ENCODE data around the gene NPC1. TPM values are rescaled to one million over a fixed set of nuclear protein-coding genes. Genes with fewer than 3 reads are reported as not detected.
A peak's percentile ranks its signal among the peaks of the same experiment; 100 is the strongest.
"Not testable (repeated sequence)": the region's sequence is repeated elsewhere in the genome, so short reads cannot be mapped to it uniquely, and the experiment has no call there.

The NPC1 gene
- polyA plus RNA-seq, 2 donors: 19.9 to 27.3 TPM

DNA sequence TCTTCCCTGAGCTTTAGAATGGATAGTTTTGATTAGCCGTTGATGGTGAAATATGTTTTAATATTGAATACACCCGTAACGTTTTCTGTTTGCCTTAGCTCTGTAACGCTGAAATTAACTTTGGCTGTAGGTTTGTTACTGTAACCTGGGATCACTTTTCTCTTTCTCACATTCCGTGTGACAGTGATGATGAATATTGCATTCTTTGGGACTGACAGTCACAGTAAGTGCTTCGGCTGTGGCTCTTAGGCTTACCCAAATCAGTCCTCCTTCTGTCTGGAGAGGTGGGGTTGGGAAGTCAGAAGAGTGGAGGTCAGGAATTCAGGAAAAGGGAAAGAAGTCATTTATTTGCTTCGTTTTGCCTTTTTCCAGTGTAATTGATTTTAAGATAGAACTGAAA, 65.0 kb downstream of the NPC1 start:
- 80 to 81% methylated on average over 7 of the region's 7 CpGs for whole genome bisulfite sequencing, 2 donors
- Histone ChIP-seq H3K9me3 (ENCODE audit: control insufficient read depth in 2 of 2, insufficient read depth in 1 of 2, low read depth in 1 of 2, low read length in 1 of 2) (no peaks in the 10 kb centered on the region), H3K27me3 (ENCODE audit: control insufficient read depth in 1 of 2, insufficient read depth in 2 of 2, low read length in 2 of 2) (no peaks in the 10 kb centered on the region), H3K27ac (ENCODE audit: low read depth in 2 of 2, low read length in 1 of 2) (no peak overlapping the region), H3K4me3 (ENCODE audit: low read depth in 1 of 2, low read length in 2 of 2) (no peak overlapping the region), H3K4me1 (ENCODE audit: control insufficient read depth in 2 of 2, insufficient read depth in 2 of 2, low read length in 1 of 2) (peaks cover 0 to 6% of the 10 kb centered on the region in 2 donors), H3K36me3 (ENCODE audit: control insufficient read depth in 2 of 2, insufficient read depth in 2 of 2, low read length in 1 of 2) (peaks cover 10 to 35% of the 10 kb centered on the region in 2 donors)

DNA sequence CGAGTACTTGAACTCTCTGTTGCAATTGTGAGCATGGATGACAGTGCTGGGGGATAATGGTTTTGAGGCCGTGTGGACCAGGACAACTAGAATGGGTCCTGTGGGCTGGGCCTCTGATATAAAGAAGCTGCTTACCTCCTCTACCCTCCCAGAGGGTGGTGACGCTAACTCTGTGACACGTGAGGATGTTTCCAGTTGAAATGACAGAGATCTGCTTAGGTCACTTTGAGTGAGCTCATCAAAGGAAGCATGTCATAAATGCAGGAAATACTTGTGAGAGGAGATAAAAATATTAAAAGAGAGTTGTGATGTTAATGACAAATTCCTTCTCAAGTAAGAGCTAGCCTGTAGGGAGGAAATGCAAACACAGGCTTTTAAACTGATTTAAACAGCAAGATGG, 66.6 kb downstream of the NPC1 start:
- Histone ChIP-seq H3K4me1 (ENCODE audit: control insufficient read depth in 2 of 2, insufficient read depth in 2 of 2, low read length in 1 of 2) (peaks cover 0 to 6% of the 10 kb centered on the region in 2 donors), H3K4me3 (ENCODE audit: low read depth in 1 of 2, low read length in 2 of 2) (no peak overlapping the region), H3K36me3 (ENCODE audit: control insufficient read depth in 2 of 2, insufficient read depth in 2 of 2, low read length in 1 of 2) (peaks cover 7 to 32% of the 10 kb centered on the region in 2 donors), H3K27me3 (ENCODE audit: control insufficient read depth in 1 of 2, insufficient read depth in 2 of 2, low read length in 2 of 2) (no peaks in the 10 kb centered on the region), H3K9me3 (ENCODE audit: control insufficient read depth in 2 of 2, insufficient read depth in 1 of 2, low read depth in 1 of 2, low read length in 1 of 2) (no peaks in the 10 kb centered on the region), H3K27ac (ENCODE audit: low read depth in 2 of 2, low read length in 1 of 2) (peak overlapping the region in 1 of 2 donors; percentile 11)
- 81 to 84% methylated on average over 4 of the region's 4 CpGs for WGBS, 2 donors

DNA sequence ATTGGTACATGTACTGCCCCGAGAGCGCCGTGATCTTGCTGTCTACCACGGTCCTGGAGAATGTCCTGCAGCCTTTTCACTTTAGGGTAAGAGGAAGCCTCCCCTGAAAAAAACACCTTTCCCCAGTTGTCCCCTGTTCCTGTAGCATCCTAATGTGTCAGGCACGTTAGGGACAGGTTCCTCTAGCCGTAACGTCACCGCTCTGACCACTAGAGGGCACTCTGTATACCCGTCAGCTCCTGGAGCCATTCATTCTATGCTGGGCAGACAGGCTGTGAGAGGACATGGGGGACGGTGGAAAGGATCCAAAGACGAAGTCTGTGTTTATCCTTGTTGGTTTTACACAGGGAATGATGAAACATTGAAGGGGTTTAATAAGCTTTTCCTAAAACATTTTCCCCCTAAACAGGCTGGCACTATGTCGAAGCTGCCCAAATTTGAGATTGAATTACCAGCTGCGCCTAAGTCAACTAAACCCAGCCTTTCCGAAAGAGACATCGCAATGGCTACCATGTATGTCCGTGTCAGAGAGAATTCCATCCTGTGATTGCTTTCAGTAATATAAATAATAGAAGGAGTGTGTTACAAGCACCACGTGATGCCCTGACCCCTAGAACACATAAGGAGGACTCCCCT, 70.3 kb downstream of the NPC1 start:
- no peak overlapping the region for H3K4me3 ChIP-seq (ENCODE audit: low read depth in 1 of 2, low read length in 2 of 2)
- H3K4me1 ChIP-seq (ENCODE audit: control insufficient read depth in 2 of 2, insufficient read depth in 2 of 2, low read length in 1 of 2): no peaks in the 10 kb centered on the region
- WGBS, 2 donors: 39% methylated on average over 17 of the region's 17 CpGs
- H3K27me3 ChIP-seq (ENCODE audit: control insufficient read depth in 1 of 2, insufficient read depth in 2 of 2, low read length in 2 of 2): no peaks in the 10 kb centered on the region
- H3K36me3 ChIP-seq (ENCODE audit: control insufficient read depth in 2 of 2, insufficient read depth in 2 of 2, low read length in 1 of 2): peaks cover 4 to 19% of the 10 kb centered on the region in 2 donors
- H3K27ac ChIP-seq (ENCODE audit: low read depth in 2 of 2, low read length in 1 of 2): peak overlapping the region; percentile 25 to 58
- H3K9me3 ChIP-seq (ENCODE audit: control insufficient read depth in 2 of 2, insufficient read depth in 1 of 2, low read depth in 1 of 2, low read length in 1 of 2): no peaks in the 10 kb centered on the region

DNA sequence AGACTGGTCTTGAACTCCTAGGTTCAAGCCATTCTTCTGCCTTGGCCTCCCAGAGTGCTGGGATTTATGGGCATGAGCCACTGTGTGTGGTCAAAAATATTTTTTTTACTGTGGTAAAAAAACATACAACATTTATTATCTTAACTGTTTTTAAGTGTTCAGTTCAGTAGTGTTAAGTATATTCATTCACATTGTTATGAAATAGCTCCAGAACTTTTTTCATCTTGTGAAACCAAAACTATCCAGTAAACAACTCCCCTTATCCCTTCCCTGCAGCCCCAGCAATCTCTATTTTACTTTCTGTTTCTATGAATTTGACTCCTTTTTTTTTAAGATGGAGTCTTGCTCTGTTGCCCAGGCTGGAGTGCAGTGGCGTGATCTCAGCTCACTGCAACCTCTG, 73.7 kb downstream of the NPC1 start:
- Histone ChIP-seq H3K9me3 (ENCODE audit: control insufficient read depth in 2 of 2, insufficient read depth in 1 of 2, low read depth in 1 of 2, low read length in 1 of 2) (no peaks in the 10 kb centered on the region), H3K36me3 (ENCODE audit: control insufficient read depth in 2 of 2, insufficient read depth in 2 of 2, low read length in 1 of 2) (peaks cover 5 to 10% of the 10 kb centered on the region in 2 donors), H3K27ac (ENCODE audit: low read depth in 2 of 2, low read length in 1 of 2) (no peak overlapping the region), H3K4me3 (ENCODE audit: low read depth in 1 of 2, low read length in 2 of 2) (no peak overlapping the region), H3K4me1 (ENCODE audit: control insufficient read depth in 2 of 2, insufficient read depth in 2 of 2, low read length in 1 of 2) (no peaks in the 10 kb centered on the region), H3K27me3 (ENCODE audit: control insufficient read depth in 1 of 2, insufficient read depth in 2 of 2, low read length in 2 of 2) (no peaks in the 10 kb centered on the region)
- WGBS, 2 donors: 89 to 95% methylated on average over 1 of the region's 1 CpG

DNA sequence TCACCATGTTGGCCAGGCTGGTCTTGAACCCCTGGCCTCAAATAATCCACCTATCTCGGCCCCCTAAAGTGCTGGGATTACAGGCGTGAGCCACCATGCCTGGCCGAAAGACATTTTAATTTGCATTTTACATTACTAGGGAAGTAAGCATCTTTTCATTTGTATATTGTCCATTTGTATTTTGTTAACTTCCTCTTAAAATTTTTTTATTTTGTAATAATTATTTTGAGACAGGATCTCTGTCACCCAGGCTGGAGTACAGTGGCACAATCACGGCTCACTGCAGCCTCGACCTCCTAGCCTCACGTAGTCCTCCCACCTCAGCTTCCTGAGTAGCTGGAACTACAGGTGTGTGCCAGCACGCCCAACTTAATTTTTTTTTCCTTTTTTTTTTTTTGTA, 74.1 kb downstream of the NPC1 start:
- WGBS, 2 donors: 85 to 87% methylated on average over 7 of the region's 7 CpGs
- H3K27ac ChIP-seq (ENCODE audit: low read depth in 2 of 2, low read length in 1 of 2); H3K36me3 ChIP-seq (ENCODE audit: control insufficient read depth in 2 of 2, insufficient read depth in 2 of 2, low read length in 1 of 2); H3K9me3 ChIP-seq (ENCODE audit: control insufficient read depth in 2 of 2, insufficient read depth in 1 of 2, low read depth in 1 of 2, low read length in 1 of 2); H3K4me3 ChIP-seq (ENCODE audit: low read depth in 1 of 2, low read length in 2 of 2); H3K27me3 ChIP-seq (ENCODE audit: control insufficient read depth in 1 of 2, insufficient read depth in 2 of 2, low read length in 2 of 2); H3K4me1 ChIP-seq (ENCODE audit: control insufficient read depth in 2 of 2, insufficient read depth in 2 of 2, low read length in 1 of 2): not testable (repeated sequence)

- H3K4me3 ChIP-seq (ENCODE audit: low read depth in 1 of 2, low read length in 2 of 2); H3K27ac ChIP-seq (ENCODE audit: low read depth in 2 of 2, low read length in 1 of 2); H3K27me3 ChIP-seq (ENCODE audit: control insufficient read depth in 1 of 2, insufficient read depth in 2 of 2, low read length in 2 of 2); H3K9me3 ChIP-seq (ENCODE audit: control insufficient read depth in 2 of 2, insufficient read depth in 1 of 2, low read depth in 1 of 2, low read length in 1 of 2); H3K4me1 ChIP-seq (ENCODE audit: control insufficient read depth in 2 of 2, insufficient read depth in 2 of 2, low read length in 1 of 2): not testable (repeated sequence)
- peaks cover 5 to 12% of the 10 kb centered on the region in 2 donors for H3K36me3 ChIP-seq (ENCODE audit: control insufficient read depth in 2 of 2, insufficient read depth in 2 of 2, low read length in 1 of 2)
- 97% methylated on average over 2 of the region's 2 CpGs for WGBS, 2 donors
These were observed 75.4 kb downstream of the NPC1 start for GRCh38 chr18:23510923-23511322.

DNA sequence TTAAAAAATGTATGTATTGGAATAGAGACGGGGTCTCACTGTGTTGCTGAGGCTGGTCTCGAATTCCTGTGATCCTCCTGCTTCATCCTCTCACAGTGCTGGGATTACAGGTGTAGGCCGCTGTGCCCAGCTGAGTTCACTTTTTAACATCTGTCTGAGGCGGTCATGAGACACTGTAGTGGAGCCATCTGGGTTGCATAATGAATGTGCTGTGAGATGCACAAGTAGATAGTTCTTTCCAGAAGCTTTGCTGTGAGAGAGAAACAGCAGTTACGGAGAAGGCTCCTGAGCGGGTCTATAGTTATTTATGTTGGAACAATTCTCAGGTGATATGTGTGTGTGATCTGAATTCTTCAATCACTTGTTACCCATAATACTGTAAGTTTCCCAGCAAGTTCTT, 79.9 kb downstream of the NPC1 start:
- H3K4me3 ChIP-seq (ENCODE audit: low read depth in 1 of 2, low read length in 2 of 2): no peak overlapping the region
- peaks cover 2 to 5% of the 10 kb centered on the region in 2 donors for H3K4me1 ChIP-seq (ENCODE audit: control insufficient read depth in 2 of 2, insufficient read depth in 2 of 2, low read length in 1 of 2)
- no peaks in the 10 kb centered on the region for H3K27me3 ChIP-seq (ENCODE audit: control insufficient read depth in 1 of 2, insufficient read depth in 2 of 2, low read length in 2 of 2)
- no peak overlapping the region for H3K27ac ChIP-seq (ENCODE audit: low read depth in 2 of 2, low read length in 1 of 2)
- no peaks in the 10 kb centered on the region for H3K9me3 ChIP-seq (ENCODE audit: control insufficient read depth in 2 of 2, insufficient read depth in 1 of 2, low read depth in 1 of 2, low read length in 1 of 2)
- H3K36me3 ChIP-seq (ENCODE audit: control insufficient read depth in 2 of 2, insufficient read depth in 2 of 2, low read length in 1 of 2): peaks cover 5 to 12% of the 10 kb centered on the region in 2 donors
- WGBS, 2 donors: 83 to 86% methylated on average over 6 of the region's 6 CpGs

DNA sequence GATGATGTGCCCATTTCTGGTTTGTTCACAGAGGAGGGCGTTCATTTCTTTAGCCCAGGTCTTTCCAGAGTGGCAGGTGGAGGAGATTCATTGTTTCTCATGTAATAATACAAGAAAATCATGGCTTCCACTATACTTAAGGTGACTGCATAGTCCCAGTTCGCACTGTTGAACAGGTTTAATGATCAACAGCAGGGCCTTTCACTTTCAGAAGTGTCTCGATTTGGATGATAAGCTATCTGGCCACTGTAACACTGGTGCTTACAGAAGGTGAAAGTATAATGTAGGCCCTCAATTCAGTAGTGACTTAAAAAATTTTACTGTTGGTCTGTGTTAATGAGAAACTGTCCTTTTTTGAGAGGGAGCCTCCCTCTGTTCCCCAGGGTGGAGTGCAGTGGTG, 81.6 kb downstream of the NPC1 start:
- Histone ChIP-seq H3K36me3 (ENCODE audit: control insufficient read depth in 2 of 2, insufficient read depth in 2 of 2, low read length in 1 of 2) (peaks cover 5 to 6% of the 10 kb centered on the region in 2 donors), H3K4me1 (ENCODE audit: control insufficient read depth in 2 of 2, insufficient read depth in 2 of 2, low read length in 1 of 2) (peaks cover 2 to 5% of the 10 kb centered on the region in 2 donors), H3K9me3 (ENCODE audit: control insufficient read depth in 2 of 2, insufficient read depth in 1 of 2, low read depth in 1 of 2, low read length in 1 of 2) (no peaks in the 10 kb centered on the region), H3K4me3 (ENCODE audit: low read depth in 1 of 2, low read length in 2 of 2) (peak overlapping the region in 1 of 2 donors; percentile 75), H3K27ac (ENCODE audit: low read depth in 2 of 2, low read length in 1 of 2) (peak overlapping the region in 1 of 2 donors; percentile 47), H3K27me3 (ENCODE audit: control insufficient read depth in 1 of 2, insufficient read depth in 2 of 2, low read length in 2 of 2) (no peaks in the 10 kb centered on the region)
- 47 to 67% methylated on average over 3 of the region's 3 CpGs for WGBS, 2 donors

DNA sequence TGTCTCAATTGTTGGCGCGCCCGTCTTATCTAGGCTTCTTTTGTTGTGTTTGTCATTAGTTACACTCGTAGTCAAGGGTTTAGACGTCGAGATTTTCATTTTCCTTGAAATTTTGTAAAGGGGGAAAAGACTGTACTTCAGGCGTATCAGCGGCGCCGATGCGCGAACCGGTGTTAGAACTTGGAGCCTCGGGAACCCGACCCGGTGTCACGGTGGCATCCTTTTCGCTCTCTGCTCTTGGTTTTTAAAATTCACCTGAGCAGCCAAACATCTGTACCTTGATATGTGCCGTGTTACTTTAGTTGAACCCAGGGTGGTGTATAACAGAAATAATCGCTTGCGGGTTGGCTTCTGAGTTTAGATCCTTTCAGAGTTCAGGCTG, 82.4 kb downstream of the NPC1 start:
- peak overlapping the region; percentile 85 to 88 for H3K27ac ChIP-seq (ENCODE audit: low read depth in 2 of 2, low read length in 1 of 2)

More for the DNA sequence above, 82.4 kb downstream of the NPC1 start:
- peaks cover 5 to 6% of the 10 kb centered on the region in 2 donors for H3K36me3 ChIP-seq (ENCODE audit: control insufficient read depth in 2 of 2, insufficient read depth in 2 of 2, low read length in 1 of 2)
- peak overlapping the region; percentile 74 to 75 for H3K4me3 ChIP-seq (ENCODE audit: low read depth in 1 of 2, low read length in 2 of 2)
- no peaks in the 10 kb centered on the region for H3K27me3 ChIP-seq (ENCODE audit: control insufficient read depth in 1 of 2, insufficient read depth in 2 of 2, low read length in 2 of 2)
- H3K4me1 ChIP-seq (ENCODE audit: control insufficient read depth in 2 of 2, insufficient read depth in 2 of 2, low read length in 1 of 2): peaks cover 2 to 5% of the 10 kb centered on the region in 2 donors
- WGBS, 2 donors: 1 to 2% methylated on average over 21 of the region's 21 CpGs
- no peaks in the 10 kb centered on the region for H3K9me3 ChIP-seq (ENCODE audit: control insufficient read depth in 2 of 2, insufficient read depth in 1 of 2, low read depth in 1 of 2, low read length in 1 of 2)

All from esophagus (tissue), 2 donors.